GM21360 (cell line): ENCODE data around the gene USP6NL.
"Not testable (repeated sequence)": the region's sequence is repeated elsewhere in the genome, so short reads cannot be mapped to it uniquely, and the experiment has no call there.

Experiments used
- ATAC-seq: cut with Tn5 transposase; IDR thresholded peaks from one replicate; pipeline ENCODE4 v1.9.1; 2021; ENCODE audit warnings: mild to moderate bottlenecking, moderate library complexity; ENCODE audit not compliant: unreplicated experiment

The USP6NL gene

DNA sequence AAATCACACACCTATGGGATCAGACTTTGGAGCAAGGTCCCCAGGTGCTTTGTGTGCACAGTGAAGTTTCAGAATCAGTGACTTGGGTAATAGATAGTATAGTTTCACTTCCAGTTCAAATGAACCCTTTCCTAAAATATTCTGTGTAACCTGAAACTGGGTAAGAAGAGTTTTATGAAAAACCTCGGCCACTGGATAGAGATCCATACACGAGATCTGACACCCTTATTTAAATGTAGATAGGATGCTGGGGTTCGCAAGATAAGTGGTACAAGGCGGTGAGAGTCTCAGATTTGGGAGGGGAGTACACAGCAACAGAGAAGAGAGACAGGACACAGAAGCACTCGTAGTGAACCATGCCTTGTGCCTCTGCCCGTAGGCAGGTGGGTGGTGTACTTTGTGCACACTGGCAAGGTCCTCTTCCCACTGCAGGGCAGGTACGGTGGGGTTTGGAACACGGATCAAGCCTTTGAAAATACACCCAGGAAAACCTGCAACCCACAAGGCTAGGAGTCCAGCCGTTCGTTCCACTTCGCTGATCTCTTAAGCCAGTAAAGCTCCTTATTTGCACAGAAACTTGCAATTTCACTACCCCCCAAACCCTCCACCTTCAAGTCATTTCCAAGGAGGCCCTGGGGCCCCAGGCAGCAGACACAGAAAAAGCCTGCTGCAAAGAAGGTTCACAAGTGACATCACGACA is 162.8 kb downstream of the USP6NL start:
- peak; percentile 71 for ATAC-seq

DNA sequence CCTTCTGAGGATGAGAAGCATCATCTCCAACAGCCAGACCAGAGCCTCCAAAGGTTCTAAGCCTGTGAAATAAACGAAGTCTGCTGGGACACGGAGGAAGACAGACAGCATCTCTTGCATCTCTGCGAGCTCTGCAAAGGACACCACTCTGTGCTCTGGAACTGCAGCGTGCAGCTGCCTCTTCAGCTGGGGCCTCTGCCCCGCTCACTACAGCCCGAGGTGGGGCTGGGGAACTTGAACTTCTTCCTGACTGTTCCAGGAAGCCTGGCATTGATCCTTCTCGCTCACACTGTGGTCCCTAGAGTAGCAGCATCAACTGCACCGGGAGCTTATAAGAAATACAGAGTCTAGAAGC is 163.3 kb downstream of the USP6NL start:
- ATAC-seq, result peak; percentile 48

DNA sequence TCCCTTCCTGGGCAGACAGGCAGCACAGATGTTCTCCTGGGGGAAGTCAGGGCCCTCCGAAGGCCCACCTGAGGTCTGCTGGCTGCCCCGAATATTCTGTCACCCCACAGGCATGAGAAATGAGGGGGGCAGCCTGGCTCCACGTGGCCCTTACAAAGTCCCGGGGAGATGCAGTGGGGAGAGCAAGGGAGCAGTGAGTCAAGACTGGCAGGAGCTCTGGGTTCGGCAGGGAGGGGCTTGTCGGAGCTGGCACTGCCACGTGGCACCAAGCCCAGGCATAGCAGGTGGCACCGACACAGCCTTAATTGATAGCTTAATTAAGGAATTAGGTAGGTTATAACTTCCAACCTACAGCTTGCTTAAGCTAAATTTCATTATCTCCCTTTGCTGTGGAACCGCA is 163.9 kb downstream of the USP6NL start:
- ATAC-seq, result no peak

GRCh38 chr10:11446864-11447263 is 164.6 kb downstream of the USP6NL start:
- ATAC-seq, result no peak

GRCh38 chr10:11446133-11446532 is 165.3 kb downstream of the USP6NL start:
- no peak for ATAC-seq

- no peak for ATAC-seq
Observed at GRCh38 chr10:11444531-11445228, 166.8 kb downstream of the USP6NL start.

GRCh38 chr10:11444155-11444530 is 167.3 kb downstream of the USP6NL start:
- ATAC-seq, result no peak

- ATAC-seq, result no peak
Observed at GRCh38 chr10:11443468-11444154, 167.8 kb downstream of the USP6NL start.

DNA sequence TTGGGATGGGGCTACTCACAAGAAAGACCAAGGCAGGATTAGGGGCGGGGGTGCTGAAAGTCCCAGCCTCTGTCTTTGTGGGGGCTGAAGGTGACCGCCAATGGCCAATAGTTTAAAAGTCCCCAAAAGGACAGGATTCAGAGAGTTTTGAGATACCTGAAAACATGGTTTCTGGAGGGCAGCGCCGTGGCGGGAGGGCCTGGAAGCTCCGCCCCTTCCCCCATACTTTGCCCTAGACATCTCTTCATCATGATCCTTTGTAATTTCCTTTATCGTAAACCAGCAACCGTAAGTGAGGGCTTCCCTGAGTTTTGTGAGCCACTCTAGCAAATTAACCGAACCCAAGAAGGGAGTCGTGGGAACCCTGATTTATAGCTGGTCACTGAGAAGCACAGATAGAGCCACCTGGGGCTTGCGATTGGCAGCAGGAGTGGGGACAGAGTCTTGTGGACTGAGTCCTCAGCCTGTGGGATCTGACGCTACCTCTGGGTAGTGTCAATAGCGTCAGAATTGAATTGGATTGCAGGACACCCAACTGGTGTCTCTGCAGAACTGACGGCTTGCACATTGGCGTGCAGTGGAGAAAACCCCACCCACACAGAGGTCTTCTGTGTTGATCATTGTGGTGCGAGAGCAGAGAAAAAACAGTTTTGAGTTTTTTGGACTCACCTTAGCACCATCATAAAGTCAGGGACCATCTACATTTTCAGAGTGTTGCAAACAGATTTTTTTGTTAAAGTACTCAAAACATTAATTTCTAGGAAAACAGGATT is 169.3 kb downstream of the USP6NL start:
- peak; percentile 44 for ATAC-seq

DNA sequence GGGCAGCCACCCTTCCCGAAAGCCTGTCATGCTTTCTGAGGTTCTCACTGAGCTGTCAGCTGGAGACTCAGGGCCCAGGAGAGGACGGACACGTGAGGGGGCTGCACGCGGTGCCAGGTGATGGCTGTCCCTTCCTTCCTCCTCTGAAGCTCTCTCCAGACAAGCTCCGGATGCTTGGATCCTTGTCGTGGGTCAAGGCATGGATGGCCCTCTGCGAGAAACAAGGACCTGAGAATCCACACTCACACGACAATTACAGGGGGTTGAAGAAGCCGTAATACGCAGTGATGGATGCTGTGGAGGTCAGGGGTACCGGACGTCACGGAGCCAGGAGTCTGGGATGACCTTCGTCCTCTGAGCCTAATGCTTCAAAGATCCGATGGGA is 170.3 kb downstream of the USP6NL start:
- no peak for ATAC-seq

DNA sequence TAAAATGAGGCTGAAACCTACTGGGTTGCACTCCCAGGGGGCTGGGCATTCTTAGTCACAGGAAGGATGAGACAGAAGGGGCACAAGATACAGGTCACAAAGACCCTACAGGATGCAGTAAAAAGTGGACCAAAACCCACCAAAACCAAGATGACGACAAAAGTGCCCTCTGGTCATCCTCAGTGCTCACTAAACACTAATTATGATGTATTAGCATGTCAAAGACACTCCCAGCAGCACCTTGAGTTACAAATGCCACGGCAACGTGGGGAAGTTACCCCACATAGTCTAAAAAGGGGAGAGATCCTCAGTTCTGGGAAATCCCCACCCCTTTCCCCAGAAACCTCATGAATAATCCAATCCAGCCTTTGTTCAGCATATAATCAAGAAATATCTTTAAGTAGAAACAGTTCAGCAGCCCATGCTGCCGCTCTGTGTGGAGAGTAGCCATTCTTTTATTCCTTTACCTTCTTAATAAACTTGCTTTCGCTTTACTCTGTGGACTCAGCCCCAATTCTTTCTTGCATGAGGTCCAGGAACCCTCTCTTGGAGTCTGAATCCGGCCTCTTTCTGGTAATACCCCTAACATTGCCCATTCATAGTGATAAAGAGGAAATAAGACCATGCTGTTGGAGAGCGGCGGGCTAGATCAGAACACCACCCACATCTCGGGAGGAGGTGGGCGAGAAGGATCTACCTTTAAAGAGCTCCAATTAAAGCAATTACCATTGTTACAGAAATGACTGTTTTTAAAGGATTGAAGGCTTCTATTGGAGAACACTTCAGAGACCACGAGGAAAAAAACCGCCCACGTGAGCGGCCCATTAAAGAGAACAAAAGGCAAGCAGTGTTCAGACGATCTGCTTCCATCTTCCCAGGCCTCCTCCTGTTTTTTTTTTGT is 170.9 kb downstream of the USP6NL start:
- ATAC-seq, result peak; percentile 53

- ATAC-seq, result no peak
Observed at GRCh38 chr10:11439523-11440053, 171.9 kb downstream of the USP6NL start.

DNA sequence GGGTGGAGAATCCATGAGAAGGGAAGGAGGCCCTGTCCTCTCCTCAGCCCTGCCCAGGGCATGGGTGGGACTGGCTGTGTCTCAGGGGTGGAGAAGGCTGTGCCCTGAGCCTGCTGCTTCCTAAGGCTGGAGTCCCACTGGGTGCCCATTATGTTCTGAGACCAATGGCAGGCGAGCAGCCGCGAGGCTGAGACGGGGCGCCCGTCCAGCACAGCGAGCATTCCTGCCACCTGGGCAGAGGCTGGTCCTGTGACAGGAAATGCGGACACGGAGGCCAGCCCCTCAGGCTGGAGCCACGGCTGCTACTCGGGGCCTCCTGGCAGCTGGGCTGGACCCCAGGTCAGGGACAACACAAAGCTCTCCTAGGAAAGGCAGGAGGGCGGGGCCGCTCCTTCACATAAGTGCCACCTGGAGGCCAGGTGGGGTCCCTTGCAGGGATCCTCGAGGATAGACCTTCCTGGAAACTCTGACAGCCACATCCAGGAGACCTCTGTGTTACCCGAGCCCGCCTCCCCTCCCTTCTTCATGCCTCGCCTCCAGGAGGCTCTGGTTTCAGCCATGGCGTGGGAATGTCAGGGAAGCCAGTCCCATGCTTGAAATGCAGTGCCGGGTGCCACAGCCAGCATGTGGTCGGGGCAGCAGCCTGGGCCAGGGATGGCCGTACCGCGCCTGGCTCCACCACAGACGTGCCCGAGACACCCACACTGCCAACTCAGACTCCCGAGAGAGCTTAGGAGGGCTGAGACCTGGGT is 173.9 kb downstream of the USP6NL start:
- no peak for ATAC-seq

DNA sequence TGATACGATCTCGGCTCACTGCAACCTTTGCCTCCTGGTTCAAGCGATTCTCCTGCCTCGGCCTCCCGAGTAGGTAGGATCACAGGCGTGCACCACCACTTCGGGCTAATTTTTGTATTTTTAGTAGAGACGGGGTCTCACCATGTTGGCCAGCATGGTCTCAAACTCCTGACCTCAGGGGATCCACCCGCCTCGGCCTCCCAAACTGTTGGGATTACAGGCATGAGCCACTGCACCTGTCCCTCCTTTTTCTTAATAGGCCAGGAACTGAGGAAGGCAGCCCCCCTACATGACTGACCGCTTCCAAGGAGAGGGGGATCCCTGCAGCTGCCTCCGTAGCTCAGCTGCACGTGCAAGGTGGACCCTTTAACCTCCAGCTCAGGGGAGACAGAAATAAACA is 175.0 kb downstream of the USP6NL start:
- not testable (repeated sequence) for ATAC-seq

DNA sequence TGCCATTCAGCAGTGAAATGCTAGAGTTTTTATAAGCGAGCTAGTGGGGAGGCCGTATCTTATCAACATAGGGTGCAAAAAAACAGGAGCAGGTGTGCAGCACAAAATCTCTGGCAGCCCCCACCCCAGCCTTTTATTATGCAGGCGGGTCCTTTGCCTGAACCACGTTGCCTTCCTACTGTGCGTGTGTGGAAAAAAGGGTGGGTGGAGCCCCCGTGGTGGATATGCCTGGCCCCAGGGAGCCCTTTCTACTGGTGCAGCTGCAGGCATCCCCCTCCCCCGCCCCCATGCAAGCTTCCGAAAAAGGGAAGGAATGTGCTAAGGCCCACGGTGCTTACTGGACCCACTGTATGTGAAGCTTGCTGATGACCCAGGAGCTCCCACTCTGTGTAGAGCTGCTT is 175.9 kb downstream of the USP6NL start:
- no peak for ATAC-seq

- ATAC-seq, result no peak
Observed at GRCh38 chr10:11434324-11434723, 177.1 kb downstream of the USP6NL start.

- no peak for ATAC-seq
Observed at GRCh38 chr10:11433657-11434056, 177.8 kb downstream of the USP6NL start.

DNA sequence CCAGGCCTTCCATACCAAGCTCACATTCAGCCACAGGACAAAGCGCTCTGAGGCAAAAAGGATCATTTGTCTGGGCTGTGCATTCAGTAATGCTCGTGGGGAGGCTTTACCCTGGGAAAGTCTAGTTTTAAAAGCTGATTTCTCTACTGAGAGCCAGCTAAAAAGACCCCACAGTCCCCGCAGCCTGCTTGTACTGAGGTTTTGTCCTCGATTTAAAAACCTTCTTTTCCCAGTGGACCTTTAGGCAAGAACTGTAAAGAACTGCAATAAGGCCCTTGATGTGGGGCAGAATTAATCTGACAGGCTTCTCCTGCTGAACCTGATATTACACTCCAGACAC is 180.3 kb downstream of the USP6NL start:
- ATAC-seq, result no peak

GRCh38 chr10:11430421-11431215 is 180.8 kb downstream of the USP6NL start:
- ATAC-seq, result no peak
